ENCODE measurements around the gene AP5S1.

Gene AP5S1

GRCh38 chr20:3871550-3872265, 51.4 kb downstream of the AP5S1 start:
- Histone ChIP-seq H3K27me3 (ENCODE audit: insufficient read depth, poor library complexity, severe bottlenecking) (no peaks in the 10 kb centered on the region), H3K27ac (replicated peaks) (no peak overlapping the region), H3K4me3 (replicated peaks; ENCODE audit: insufficient read depth, low read length) (no peak overlapping the region)
- TF ChIP-seq CTCF (IDR thresholded peaks at IDR 0.05; ENCODE audit: insufficient read depth, low read length) (no peak), SPI1 (IDR thresholded peaks at IDR 0.05; ENCODE audit: borderline replicate concordance, low read depth) (no peak), REST (IDR thresholded peaks at IDR 0.05; ENCODE audit: insufficient replicate concordance, low read depth) (no peak), POLR2AphosphoS5 (IDR thresholded peaks at IDR 0.05; ENCODE audit: low read depth) (no peak), GABPA (IDR thresholded peaks at IDR 0.05; ENCODE audit: low read depth) (no peak)
- no peak for DNase-seq (ENCODE audit: low read depth in 1 of 2, low spot score in 1 of 2)

GRCh38 chr20:3873507-3873906, 53.2 kb downstream of the AP5S1 start:
- no peak overlapping the region for H3K27ac ChIP-seq (replicated peaks)
- DNase-seq (ENCODE audit: low read depth in 1 of 2, low spot score in 1 of 2): no peak
- no peak for TF ChIP-seq CTCF (IDR thresholded peaks at IDR 0.05; ENCODE audit: insufficient read depth, low read length)
- TF ChIP-seq GABPA (IDR thresholded peaks at IDR 0.05; ENCODE audit: low read depth): no peak
- no peak for TF ChIP-seq SPI1 (IDR thresholded peaks at IDR 0.05; ENCODE audit: borderline replicate concordance, low read depth)
- no peak for TF ChIP-seq POLR2AphosphoS5 (IDR thresholded peaks at IDR 0.05; ENCODE audit: low read depth)
- no peak for TF ChIP-seq REST (IDR thresholded peaks at IDR 0.05; ENCODE audit: insufficient replicate concordance, low read depth)
- H3K27me3 ChIP-seq (ENCODE audit: insufficient read depth, poor library complexity, severe bottlenecking): no peaks in the 10 kb centered on the region
- no peak overlapping the region for H3K4me3 ChIP-seq (replicated peaks; ENCODE audit: insufficient read depth, low read length)

- no peak overlapping the region for H3K27ac ChIP-seq (replicated peaks)
These were observed 54.0 kb downstream of the AP5S1 start for GRCh38 chr20:3874194-3874844.

More at GRCh38 chr20:3874194-3874844, 54.0 kb downstream of the AP5S1 start:
- TF ChIP-seq REST (IDR thresholded peaks at IDR 0.05; ENCODE audit: insufficient replicate concordance, low read depth) (no peak), CTCF (IDR thresholded peaks at IDR 0.05; ENCODE audit: insufficient read depth, low read length) (no peak), GABPA (IDR thresholded peaks at IDR 0.05; ENCODE audit: low read depth) (no peak), SPI1 (IDR thresholded peaks at IDR 0.05; ENCODE audit: borderline replicate concordance, low read depth) (no peak), POLR2AphosphoS5 (IDR thresholded peaks at IDR 0.05; ENCODE audit: low read depth) (no peak)
- Histone ChIP-seq H3K27me3 (ENCODE audit: insufficient read depth, poor library complexity, severe bottlenecking) (no peaks in the 10 kb centered on the region), H3K4me3 (replicated peaks; ENCODE audit: insufficient read depth, low read length) (no peak overlapping the region)
- no peak for DNase-seq (ENCODE audit: low read depth in 1 of 2, low spot score in 1 of 2)

All from HL-60 (cell line).